Stimulated activated CD4-positive, alpha-beta T cell treated with anti-CD3 and anti-CD28 coated beads, Interleukin-15, amount 100 ng/mL, for 24 hours (primary cell): ENCODE data around the gene MYO9A.
"Not testable (repeated sequence)": the region's sequence is repeated elsewhere in the genome, so short reads cannot be mapped to it uniquely, and the experiment has no call there.

ENCODE experiments used
- DNase-seq: peaks from one replicate; pipeline ENCODE4 v3.0.0-alpha.2; 2020

The MYO9A gene

DNA sequence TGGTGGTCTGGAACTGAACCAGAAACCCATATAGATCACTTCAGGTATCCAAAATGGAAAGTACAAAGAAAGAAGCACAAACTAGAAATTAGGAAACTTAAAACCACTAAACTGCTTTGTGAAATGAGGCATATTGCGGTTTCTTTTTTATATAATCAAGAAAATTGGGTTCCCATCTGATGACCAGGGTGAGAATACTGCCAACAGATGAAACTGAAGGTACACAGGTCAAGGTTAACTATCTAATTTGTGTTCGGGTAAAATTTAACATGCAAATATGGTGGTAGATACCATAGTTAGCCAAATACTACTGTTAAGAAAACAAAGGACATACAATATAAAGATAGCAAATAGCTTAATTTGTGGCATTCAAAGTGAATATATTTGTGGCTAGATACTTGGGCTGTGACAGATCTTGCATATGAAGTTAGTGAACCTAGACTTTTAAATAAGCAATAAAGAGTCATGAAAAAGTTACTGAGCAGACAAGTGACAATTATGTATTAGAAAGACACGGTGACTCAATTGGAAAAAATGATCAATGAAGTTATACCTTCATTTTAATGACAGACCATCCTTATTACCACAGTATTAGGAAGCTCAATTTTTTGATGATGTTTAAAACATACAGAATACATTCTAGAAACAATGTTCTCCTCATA, 180.2 kb downstream of the MYO9A start:
- DNase-seq = no peak

DNA sequence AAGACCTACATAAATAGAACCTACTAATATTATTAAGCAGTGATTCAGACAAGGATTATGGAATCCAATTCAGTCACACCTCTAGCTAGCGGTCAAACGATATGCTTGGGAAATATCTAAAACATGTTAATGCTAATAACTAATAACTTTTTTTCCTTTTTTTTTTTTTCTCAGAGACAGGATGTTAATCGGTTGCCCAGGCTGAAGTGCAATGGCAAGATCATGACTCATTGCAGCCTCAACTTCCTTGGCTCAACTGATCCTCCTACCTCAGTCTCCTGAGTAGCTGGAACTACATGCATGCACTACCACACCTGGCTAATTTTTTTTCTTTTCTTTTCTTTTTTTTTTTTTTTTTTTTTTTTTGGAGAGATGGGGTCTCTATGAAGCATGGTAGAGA, 183.5 kb downstream of the MYO9A start:
- DNase-seq = no peak

DNA sequence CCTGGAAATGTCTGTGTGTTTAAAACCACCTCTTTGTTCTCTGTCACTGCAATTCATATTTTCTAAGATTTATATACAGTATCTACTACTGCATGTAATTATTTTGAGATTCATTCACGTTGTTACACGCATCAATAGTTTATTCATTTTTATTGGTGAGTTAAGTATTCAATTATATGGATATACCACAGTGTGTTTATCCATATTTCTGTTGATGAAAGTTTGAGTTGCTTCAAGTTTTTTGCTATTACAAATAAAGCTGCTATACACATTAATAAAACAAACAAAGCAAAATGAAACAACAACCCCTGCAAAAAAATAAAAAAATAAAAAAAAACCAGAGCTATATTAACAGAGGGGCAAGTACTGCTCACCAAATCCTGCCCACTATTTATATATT, 185.3 kb downstream of the MYO9A start:
- no peak for DNase-seq

DNA sequence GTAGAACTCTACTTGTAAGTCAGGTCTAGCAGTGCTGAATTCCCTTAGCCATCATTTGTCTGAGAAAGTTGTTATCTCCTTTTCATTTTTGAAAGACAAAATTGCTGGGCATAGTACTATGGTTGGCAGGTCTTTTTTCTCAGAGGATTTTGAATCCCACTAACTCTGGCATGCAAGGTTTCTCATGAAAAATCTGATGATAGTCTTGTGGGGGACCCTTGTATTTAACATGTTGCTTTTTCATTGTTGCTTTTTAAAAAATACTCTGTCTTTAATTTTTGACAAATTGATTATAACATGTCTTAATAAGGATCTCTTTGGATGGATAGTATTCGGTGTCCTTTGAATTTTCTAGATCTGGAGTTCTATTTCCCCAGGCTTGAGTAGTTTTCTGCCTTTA, 186.7 kb downstream of the MYO9A start:
- no peak for DNase-seq

- DNase-seq = no peak
Observed at GRCh38 chr15:71925145-71925544, 192.8 kb downstream of the MYO9A start.

DNA sequence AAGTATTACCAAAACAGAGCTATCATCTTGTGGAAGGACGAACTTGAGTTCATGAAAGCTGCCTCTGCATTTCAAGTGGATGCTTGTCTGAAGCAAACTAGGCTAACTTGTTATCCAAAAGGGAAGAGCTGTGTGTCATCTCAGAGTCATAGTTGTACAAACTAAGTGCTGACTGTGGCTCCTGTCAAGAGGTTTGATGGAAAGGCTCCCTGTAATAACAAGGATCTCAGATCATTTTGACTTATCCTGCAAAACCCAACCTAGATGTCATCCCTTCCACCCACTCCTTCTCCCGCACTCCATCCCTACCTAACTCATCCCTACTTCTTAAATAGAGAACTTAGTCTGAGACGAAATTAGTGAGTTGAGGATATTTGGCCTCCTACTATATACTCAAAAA, 196.8 kb downstream of the MYO9A start:
- DNase-seq = no peak

GRCh38 chr15:71920573-71920972, 197.4 kb downstream of the MYO9A start:
- DNase-seq = no peak

DNA sequence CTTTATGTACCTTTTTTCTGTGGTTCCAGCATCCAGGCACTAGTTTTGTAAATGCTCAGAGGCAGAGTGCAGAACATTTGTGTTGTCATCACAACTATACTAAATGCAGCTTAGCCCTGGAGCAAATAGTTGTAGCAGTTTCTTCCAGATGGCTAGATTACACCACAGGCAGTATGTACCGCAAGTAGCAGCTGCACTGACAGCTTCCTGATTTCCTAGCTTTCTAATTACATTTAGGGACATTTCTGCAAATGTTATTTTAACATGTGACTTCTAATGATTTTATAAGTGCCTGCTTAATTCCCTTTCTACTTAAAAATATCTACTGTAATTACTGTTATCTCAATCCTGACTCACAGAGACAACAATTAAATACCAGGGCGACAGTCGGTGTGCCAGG, 201.1 kb downstream of the MYO9A start:
- no peak for DNase-seq

DNA sequence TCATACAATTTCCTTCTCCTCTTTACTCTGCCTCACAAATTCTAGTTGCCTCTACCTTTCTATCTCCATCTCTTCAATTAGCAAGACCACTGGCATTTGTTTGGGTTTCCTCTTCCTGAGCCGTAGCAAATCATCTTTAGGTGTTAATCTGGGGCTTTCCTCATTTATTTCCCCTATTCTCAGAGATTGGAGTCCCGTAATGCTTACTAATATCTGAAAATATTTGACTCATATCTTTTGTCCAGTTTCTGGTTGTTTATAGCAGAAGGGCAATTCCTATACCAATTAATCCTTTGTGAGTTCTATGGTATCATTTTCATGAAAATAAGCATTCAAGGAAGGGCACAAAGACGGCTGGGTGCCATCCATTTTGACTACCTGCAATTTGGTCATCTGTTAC, 203.9 kb downstream of the MYO9A start:
- DNase-seq = no peak

DNA sequence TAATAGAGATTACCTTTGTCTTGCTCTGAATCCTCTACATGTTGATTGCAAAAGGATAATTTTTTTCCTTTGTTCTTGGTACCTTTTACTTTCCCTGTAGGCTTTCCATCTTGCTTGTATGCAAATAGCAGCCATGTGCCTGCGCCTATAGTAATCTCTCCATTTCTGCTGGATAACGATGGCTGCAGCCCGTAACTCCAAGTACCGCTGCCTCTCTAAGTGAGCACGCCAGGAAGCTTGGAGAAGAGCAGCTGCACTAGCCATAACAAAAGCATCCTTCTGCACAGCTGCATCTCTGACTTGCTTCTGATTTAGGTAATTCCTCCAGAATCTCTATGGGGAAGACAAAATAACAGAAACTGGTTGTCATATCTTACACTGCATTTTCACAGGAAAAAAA, 218.3 kb downstream of the MYO9A start:
- no peak for DNase-seq

- DNase-seq = no peak
Observed at GRCh38 chr15:71893691-71894090, 224.3 kb downstream of the MYO9A start.

GRCh38 chr15:71892335-71892734, 225.6 kb downstream of the MYO9A start:
- no peak for DNase-seq

- DNase-seq = no peak
Observed at GRCh38 chr15:71891026-71891425, 226.9 kb downstream of the MYO9A start.

DNA sequence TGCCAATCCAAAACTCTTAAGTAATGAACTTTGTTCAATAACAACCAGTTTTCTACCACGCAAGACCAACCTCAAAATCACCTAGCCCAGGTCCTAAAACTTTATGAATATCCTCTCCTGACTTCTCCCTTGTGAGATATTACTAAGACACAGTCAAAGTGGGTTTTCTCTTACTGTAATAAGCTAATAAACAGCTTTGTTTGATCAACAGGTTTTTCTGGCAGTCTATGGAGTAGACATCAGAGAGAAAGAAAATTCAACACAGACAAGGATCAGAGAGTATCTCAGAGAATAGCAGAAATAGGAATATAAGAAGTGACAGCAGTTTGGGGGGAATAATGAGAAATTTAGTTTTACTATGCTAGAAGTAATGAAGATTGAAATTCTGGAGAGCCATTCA, 228.0 kb downstream of the MYO9A start:
- DNase-seq = no peak

GRCh38 chr15:71889385-71889784, 228.6 kb downstream of the MYO9A start:
- DNase-seq = no peak

DNA sequence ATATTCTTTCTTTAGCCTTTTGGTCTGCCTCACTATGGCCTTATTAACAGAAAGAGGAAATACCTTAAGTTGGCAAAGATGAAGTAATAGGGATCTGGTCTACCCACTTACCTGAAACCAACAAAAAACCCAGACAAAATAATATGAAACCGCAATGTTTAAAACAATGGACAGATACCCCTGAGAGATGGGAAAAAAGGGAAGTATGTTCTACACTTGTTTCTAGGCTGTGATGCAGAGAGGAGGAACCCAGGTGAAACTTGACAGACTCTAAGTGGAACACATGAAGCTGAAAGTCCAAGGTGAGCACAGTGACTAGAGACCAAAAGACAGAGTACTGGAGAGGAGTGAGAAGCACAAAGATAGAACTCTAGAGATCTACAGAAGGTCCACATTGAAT, 229.2 kb downstream of the MYO9A start:
- DNase-seq = no peak

DNA sequence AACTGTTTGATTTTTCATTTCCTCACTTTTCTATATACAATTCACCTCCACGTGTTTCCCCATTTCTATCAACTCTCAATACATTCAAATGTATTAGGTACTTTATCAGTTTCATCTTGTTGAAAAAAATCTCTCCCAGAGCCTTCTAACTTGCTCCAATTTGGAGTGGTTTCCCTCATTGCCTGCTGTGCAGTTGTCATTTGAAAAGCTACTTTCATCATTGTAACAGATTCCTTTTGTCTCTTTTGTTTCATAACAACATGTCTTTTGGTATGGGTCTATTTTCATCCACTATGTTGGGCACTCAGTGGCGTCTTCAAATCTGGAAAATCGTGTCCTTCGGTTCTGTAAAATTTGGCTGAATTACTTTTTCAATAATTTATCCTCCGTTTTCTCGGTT, 232.6 kb downstream of the MYO9A start:
- no peak for DNase-seq

GRCh38 chr15:71883447-71883846, 234.5 kb downstream of the MYO9A start:
- DNase-seq = no peak

DNA sequence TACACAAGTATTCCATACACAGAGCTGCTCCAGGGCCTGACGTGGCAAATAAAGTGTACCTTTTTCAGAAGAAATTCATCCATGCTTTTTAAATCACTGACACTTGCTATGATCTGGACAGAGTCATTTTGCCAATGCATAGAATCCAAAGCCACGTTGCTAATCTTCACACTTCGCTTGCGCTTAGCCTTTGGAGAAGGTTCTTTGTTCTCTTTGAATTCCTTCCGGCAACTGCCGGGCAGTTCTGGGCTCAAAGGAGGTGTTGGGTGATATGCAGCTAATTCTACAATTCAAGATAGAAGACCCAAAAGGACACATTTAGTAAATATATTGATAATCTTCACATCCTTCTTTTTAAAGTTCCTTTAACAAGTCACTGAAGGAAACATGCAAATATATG, 237.7 kb downstream of the MYO9A start:
- no peak for DNase-seq

DNA sequence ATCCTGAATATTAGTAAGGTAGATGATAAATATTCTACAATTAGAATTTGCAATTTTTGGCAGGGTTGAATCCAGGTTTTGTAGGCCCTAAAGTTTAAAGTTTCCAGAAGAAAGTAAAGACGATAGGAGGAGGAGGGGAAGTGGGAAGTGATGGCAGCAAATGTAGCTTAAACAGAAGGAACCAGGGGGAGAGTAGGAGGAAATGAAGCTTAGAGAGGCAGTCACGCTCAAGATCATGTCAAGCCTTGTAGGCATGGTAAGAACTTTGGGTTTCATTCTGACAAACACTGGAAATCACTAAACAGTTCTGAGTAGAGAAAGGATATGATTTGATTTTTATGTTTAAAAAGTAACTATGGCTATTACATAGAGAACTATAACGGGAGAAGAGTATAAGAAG, 243.7 kb downstream of the MYO9A start:
- no peak for DNase-seq

DNA sequence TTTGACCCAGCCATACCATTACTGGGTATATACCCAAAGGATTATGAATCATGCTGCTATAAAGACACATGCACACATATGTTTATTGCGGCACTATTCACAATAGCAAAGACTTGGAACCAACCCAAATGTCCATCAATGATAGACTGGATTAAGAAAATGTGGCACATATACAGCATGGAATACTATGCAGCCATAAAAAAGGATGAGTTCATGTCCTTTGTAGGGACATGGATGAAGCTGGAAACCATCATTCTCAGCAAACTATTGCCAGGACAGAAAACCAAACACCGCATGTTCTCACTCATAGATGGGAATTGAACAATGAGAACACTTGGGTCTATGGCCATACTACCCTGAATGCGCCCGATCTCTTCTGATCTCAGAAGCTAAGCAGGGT, 259.7 kb downstream of the MYO9A start:
- DNase-seq = not testable (repeated sequence)

- no peak for DNase-seq
Observed at GRCh38 chr15:71853543-71853942, 264.4 kb downstream of the MYO9A start.

- no peak for DNase-seq
Observed at GRCh38 chr15:71844916-71845315, 273.0 kb downstream of the MYO9A start.

- no peak for DNase-seq
Observed at GRCh38 chr15:71841563-71841962, 276.4 kb downstream of the MYO9A start.

- no peak for DNase-seq
Observed at GRCh38 chr15:71830981-71831380, 287.0 kb downstream of the MYO9A start.

GRCh38 chr15:71826196-71826595, 291.8 kb downstream of the MYO9A start:
- no peak for DNase-seq
